DMS79 (cell line): ENCODE data around the gene ZSCAN5A.
"Not testable (repeated sequence)": the region's sequence is repeated elsewhere in the genome, so short reads cannot be mapped to it uniquely, and the experiment has no call there.

Experiments used
- DNase-seq: peaks from one replicate; lab custom pipeline; 2025; lab: John Stamatoyannopoulos, UW

Gene ZSCAN5A

DNA sequence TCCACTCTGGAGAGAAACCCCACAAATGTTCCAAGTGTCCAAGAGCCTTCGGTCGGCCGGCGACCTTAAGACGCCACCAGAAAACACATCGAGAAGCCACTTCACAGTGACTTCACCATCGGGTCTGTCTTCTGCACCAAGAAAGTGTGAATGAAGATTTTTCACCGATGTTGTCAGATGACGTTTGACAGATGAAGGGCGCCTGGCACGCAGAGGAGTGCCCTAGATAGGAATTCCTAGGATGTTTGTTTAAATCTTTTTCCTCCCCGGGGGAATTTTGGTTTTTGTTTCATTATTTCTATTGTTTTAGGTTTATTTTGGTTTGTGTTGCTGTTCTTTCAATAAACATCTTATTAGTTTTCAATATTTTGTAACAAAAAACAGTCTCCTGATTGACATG lies 105.5 kb downstream of the ZSCAN5A start:
- no peak for DNase-seq

DNA sequence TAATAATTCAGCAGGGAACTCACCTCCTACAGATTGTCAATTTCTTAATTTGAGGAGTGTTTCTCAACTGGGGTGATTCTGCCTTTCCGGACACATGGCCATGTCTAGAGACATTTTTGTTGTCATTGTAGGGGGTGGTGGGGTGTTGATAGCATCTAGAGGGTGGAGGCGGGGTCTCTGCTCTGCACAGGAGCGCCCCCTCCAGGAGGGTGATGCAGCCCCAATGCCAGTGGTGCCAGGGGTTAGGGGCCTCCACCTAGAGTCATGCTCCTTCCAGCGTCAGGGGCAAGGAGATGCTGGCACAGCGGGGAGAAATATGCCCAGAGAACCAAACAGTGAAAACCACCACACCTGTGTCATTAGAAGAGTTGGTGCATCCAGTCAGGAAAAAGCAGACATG lies 107.1 kb downstream of the ZSCAN5A start:
- DNase-seq = not testable (repeated sequence)

DNA sequence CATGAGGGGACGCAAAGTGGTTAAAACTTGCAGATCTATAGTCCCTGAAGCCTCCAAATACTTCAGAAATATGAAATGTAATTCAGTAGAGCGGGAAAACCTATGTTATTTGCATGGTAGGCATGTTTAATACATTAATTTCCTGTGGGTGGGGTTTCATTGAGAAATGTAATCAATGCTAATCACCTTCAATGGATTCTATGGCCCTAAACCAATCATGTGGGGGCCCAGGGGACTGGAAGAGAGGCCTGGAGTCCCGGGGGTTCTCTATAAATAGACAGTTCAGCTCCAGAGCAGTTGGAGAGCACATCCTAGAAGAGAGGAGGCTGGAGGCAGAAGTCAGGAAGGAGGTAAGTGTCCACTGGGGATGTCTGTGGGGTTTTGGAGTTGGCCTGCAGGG lies 112.7 kb downstream of the ZSCAN5A start, which contains the start of gene ZSCAN5C:
ZSCAN5C (plus strand) TSS at position 301 of the 400 bp plus-strand sequence. CDS start 3,641 bp downstream, outside the sequence.
- no peak for DNase-seq

DNA sequence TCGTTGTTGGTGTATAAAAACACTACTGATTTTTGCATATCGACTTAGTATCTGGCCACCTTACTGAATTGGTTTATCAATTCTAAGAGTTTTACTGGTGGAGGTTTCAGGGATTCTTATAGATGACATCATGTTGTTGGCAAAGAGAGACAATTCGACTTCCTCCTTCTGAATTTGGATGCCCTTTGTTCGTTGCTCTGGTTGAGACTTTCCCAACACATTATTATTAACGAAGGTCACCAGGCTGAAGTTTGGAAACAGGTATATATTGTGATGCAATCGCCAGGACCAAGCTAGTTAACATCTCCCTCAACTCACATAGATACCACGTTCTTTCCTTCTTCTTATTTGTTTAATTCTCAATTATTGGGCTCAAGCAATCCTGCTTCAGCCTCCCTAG lies 115.0 kb downstream of the ZSCAN5A start:
- no peak for DNase-seq

DNA sequence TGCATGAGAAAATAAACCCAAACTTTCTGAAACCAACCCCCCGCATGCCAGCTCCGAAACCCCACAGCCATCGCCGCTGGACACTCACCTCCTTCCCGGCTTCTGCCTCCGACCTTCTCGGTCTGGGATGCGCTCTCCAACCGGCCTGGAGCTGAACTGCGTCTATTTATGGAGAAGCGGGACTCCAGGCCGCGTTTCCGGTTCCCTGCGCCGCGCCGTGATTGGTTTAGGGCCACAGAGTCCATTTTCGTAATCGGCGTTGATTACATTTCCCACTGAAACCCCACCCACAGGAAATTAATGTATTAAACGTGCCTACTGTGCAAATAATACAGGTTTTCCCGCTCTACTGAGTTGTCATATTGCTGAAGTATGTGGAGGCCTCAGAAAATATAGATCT lies 117.0 kb downstream of the ZSCAN5A start, which contains the start of gene ZSCAN5B:
ZSCAN5B (minus strand) TSS at position 138 of the 400 bp plus-strand sequence. CDS start 4,731 bp downstream, outside the sequence.
- DNase-seq = not testable (repeated sequence)

GRCh38 chr19:56193981-56194640 lies 120.5 kb downstream of the ZSCAN5A start:
- DNase-seq = no peak

DNA sequence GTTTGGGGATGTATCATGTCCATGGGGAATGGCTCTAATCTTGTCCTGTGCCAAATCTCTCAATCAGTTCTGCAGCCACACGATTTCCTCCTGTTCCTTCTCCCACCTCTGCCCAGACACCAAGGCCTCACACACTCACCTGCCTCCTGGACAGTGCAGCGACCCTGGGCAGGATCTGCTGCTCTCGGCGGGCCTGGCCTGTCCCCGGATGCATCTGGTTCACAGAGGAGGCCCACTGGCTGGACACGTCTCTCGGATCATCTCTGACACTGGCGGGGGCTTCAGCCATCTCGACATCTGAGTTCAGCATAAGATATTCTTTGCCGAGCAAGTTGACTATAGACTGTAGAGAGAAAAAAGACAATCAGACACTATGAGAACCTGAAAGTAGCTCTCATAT lies 122.9 kb downstream of the ZSCAN5A start:
- no peak for DNase-seq

- DNase-seq = no peak
Observed at GRCh38 chr19:56191115-56191514, 123.5 kb downstream of the ZSCAN5A start.

DNA sequence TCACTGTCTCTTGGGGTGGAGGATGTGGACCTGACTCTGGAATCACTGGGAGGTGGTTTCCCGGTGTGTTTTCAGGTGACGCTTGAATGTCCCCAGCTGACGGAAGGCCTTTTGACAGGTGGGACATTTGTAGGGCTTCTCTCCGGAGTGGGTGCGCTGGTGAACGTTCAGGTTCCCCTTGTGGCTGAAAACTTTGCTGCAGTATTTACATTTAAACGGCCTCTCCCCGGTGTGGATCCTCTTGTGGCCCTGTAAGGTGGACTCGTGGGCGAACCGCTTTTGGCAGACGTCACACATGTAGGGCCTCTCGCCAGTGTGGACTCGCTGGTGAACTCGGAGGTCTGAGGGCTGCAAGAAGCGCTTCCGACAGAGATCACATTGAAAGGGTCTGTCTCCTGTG lies 124.9 kb downstream of the ZSCAN5A start:
- DNase-seq = no peak

DNA sequence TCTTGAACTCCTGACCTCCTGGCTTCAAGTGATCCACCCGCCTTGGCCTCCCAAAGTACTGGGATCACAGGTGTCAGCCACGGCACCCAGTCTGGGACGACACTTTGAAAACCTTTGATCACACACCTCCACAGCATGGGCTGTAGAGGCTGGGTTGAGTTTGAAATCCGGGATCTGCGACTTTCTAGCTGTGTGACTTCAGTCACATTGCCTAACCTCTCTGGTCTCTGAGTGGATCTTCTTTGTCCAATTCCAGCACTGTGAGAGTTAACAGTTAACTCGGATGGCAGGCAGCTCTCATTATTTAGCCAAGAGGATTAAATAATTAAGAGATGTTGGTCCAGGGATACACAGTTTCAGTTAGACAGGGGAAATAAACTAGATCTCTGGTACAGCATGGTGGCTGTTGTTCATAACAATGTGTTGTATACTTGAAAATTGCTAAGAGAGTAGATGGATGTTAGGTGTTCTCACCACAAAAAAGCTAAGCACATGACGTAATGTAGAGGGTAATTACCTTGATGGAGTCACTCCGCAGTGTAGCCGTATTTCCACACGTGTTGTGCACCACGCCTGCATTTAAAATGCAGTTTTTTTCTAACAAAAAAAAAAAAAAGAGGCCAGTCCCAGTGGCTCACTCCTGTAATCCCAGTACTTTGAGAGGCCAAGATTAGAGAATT lies 136.9 kb downstream of the ZSCAN5A start:
- no peak for DNase-seq

DNA sequence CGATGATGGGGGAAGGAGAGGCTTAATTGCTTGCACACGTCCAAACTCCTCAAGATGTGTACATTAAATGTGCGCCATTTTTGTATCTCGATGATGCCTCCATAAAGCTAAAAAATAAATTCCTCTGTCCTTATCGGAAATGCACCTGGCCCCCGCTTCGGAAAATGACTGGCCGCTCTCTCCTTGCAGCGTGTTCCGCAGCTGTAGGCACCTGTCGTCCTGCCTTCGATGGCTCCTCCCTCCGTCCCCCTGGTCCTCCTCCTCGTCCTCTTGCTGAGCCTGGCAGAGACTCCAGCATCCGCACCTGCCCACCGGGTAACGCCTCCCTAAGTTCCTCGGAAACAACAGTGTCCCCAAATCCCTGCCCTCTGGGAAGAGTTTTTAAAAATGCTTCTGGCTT lies 137.8 kb downstream of the ZSCAN5A start:
- no peak for DNase-seq

- DNase-seq = not testable (repeated sequence)
Observed at GRCh38 chr19:56176310-56176709, 138.3 kb downstream of the ZSCAN5A start.

GRCh38 chr19:56175861-56176307 lies 138.8 kb downstream of the ZSCAN5A start, which contains the start of gene GALP:
Gene GALP (plus strand): TSS chr19:56176008. CDS start chr19:56177109, 1,101 bp downstream.
- DNase-seq = peak; percentile 45

- no peak for DNase-seq
Observed at GRCh38 chr19:56174550-56174949, 140.1 kb downstream of the ZSCAN5A start.

DNA sequence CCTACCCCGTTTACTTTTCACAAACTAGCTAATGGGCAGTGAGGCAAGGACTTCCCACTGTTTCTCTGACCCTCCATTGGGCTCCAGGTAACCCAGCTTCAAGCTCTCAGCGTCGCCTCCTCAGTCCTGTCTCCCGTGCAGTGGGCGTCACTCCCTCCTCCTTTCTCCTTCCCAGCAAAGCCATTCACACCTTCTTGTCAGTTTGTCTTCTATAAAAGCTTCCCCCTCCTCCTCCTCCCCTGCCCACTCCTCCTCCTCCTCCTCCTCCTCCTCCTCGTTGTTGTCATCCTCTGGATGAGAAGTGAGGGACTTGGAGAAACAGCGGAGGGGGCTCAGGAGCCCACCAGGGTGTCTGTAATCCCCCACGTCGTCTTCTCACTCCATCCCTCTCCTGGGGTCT lies 140.6 kb downstream of the ZSCAN5A start:
- no peak for DNase-seq
